Spleen (tissue), 7 donors: Measurements from ENCODE around the gene CTF1.

Source experiments
- POLR2A ChIP-seq, 3 donors: fragments of 450-650 bp; IDR thresholded peaks; one replicate each; pipeline ENCODE4 v1.5.1; 2017; ENCODE audit warnings: antibody characterized with exemption in 3 of 3, mild to moderate bottlenecking in 1 of 3
- TF ChIP-seq, protein P1 (sequence below), 11 experiments: fragments of 200-600 bp in 7 of 11; fragments of 450-650 bp in 4 of 11; sonication (generic) in 4 of 11; IDR thresholded peaks in 8 of 11; conservative IDR thresholded peaks in 3 of 11; 1 replicate in 7 of 11; 2 replicates in 4 of 11; pipeline versions ENCODE4 v1.4.0 to v1.8.0; 2016 to 2021; ENCODE audit warnings: antibody characterized with exemption in 11 of 11, inconsistent platforms in 4 of 11, mild to moderate bottlenecking in 1 of 11
- donor health status: DM: no; HTN: no; CAD: no; lungs with moderate emphysema.
- donor health status: DM: no; HTN: no; CAD: no.
- donor health status: DM: no; HTN: no; CAD: no.

DNA sequence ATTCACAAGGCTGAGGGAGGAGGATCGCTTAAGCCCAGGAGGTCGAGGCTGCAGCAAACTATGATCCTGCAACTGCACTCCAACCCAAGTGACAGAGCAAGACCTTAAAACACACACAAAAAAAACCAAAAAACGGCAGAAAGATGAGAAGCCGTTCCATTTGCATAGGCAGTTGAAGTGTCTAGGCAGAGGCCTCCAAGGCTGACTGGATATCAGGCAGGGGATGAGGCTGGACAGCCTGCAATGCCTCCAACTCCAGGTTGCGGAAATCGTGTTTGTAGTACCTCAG, 25.0 kb downstream of the CTF1 start:
- no peak for TF ChIP-seq POLR2A (IDR thresholded peaks at IDR 0.05)
- TF ChIP-seq, protein P1, sequence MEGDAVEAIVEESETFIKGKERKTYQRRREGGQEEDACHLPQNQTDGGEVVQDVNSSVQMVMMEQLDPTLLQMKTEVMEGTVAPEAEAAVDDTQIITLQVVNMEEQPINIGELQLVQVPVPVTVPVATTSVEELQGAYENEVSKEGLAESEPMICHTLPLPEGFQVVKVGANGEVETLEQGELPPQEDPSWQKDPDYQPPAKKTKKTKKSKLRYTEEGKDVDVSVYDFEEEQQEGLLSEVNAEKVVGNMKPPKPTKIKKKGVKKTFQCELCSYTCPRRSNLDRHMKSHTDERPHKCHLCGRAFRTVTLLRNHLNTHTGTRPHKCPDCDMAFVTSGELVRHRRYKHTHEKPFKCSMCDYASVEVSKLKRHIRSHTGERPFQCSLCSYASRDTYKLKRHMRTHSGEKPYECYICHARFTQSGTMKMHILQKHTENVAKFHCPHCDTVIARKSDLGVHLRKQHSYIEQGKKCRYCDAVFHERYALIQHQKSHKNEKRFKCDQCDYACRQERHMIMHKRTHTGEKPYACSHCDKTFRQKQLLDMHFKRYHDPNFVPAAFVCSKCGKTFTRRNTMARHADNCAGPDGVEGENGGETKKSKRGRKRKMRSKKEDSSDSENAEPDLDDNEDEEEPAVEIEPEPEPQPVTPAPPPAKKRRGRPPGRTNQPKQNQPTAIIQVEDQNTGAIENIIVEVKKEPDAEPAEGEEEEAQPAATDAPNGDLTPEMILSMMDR (IDR thresholded peaks at IDR 0.05 in 8 of 11, conservative IDR thresholded peaks at IDR 0.05 in 3 of 11), result no peak
